IMR-90 (cell line): ENCODE data around the gene PANK4. TPM values are rescaled to one million over a fixed set of nuclear protein-coding genes. Genes with fewer than 3 reads are reported as not detected.

Experiments
- ATAC-seq: fragments of 200-7000 bp; cut with Tn5 transposase; 2 replicates; pipeline ENCODE4 v1.9.1; 2020; ENCODE audit warnings: low read depth, mild to moderate bottlenecking, moderate library complexity
- BruUV-seq: library from RNA; stranded (reverse); fragments of 400-500 nt; replicated peaks from 2 replicates; lab custom pipeline; 2021; lab: Mats Ljungman, UMichigan
- CTCF ChIA-PET: fragments of 300-600 bp; formaldehyde crosslinking; extraction: SDS; loops from one replicate; lab custom pipeline; 2021; ENCODE audit warnings: antibody characterized with exemption; lab: Yijun Ruan, JAX
- POLR2A ChIA-PET: fragments of 300-600 bp; sonication (Branson Sonifier 250); formaldehyde crosslinking; loops from one replicate; lab custom pipeline; 2022; ENCODE audit warnings: antibody characterized with exemption; ENCODE audit not compliant: unreplicated experiment; lab: Charles Lee
- DNase-seq: peaks from one replicate; pipeline ENCODE4 v3.0.0; 2013
- H2AFZ ChIP-seq: replicated peaks from 2 replicates; pipeline ENCODE3; 2013; ENCODE audit warnings: low read length, mild to moderate bottlenecking; ENCODE audit not compliant: poor library complexity
- H2AK5ac ChIP-seq: 2 replicates; pipeline ENCODE4 v1.6.1; 2013; ENCODE audit warnings: low read depth, low read length, inconsistent platforms
- H2AK9ac ChIP-seq: replicated peaks from 2 replicates; pipeline ENCODE3; 2013; ENCODE audit warnings: mild to moderate bottlenecking, low read depth, low read length, moderate library complexity; ENCODE audit not compliant: poor library complexity
- H2BK120ac ChIP-seq: 2 replicates; pipeline ENCODE4 v1.6.1; 2013; ENCODE audit warnings: low read depth, low read length, inconsistent platforms
- H2BK15ac ChIP-seq: 3 replicates; pipeline ENCODE4 v1.6.1; 2013; ENCODE audit warnings: low read depth, low read length, inconsistent platforms
- H2BK20ac ChIP-seq: 2 replicates; pipeline ENCODE4 v1.6.1; 2013; ENCODE audit warnings: low read depth, mild to moderate bottlenecking, inconsistent platforms, low read length, moderate library complexity
- H2BK5ac ChIP-seq: 2 replicates; pipeline ENCODE4 v1.6.1; 2013; ENCODE audit warnings: mild to moderate bottlenecking, low read depth, low read length, inconsistent platforms; ENCODE audit not compliant: poor library complexity, severe bottlenecking
- H3K14ac ChIP-seq: replicated peaks from 2 replicates; pipeline ENCODE4 v1.6.1; 2013; ENCODE audit warnings: low read depth, low read length, inconsistent platforms
- H3K18ac ChIP-seq: 2 replicates; pipeline ENCODE4 v1.6.1; 2013; ENCODE audit warnings: low read depth, low read length, control low read depth
- H3K23ac ChIP-seq: 2 replicates; pipeline ENCODE4 v1.6.1; 2013; ENCODE audit warnings: low read depth, low read length, inconsistent platforms
- H3K27ac ChIP-seq: 2 replicates; pipeline ENCODE4 v1.5.1; 2013; ENCODE audit warnings: mild to moderate bottlenecking, control low read depth, low read length; ENCODE audit not compliant: insufficient read depth
- H3K27me3 ChIP-seq: 2 replicates; pipeline ENCODE4 v1.6.1; 2013; ENCODE audit warnings: low read length; ENCODE audit not compliant: control insufficient read depth, insufficient read depth
- H3K36me3 ChIP-seq: 2 replicates; pipeline ENCODE4 v1.6.1; 2013; ENCODE audit warnings: low read length, mixed read lengths; ENCODE audit not compliant: control insufficient read depth, insufficient read depth
- H3K4ac ChIP-seq: 2 replicates; pipeline ENCODE4 v1.6.1; 2013; ENCODE audit warnings: low read depth, low read length, inconsistent platforms
- H3K4me1 ChIP-seq: 2 replicates; pipeline ENCODE4 v1.6.1; 2013; ENCODE audit warnings: low read length, mixed read lengths; ENCODE audit not compliant: control insufficient read depth, insufficient read depth
- H3K4me2 ChIP-seq: 2 replicates; pipeline ENCODE4 v1.6.1; 2013; ENCODE audit warnings: low read depth, mild to moderate bottlenecking, control low read depth, low read length, moderate library complexity
- H3K4me3 ChIP-seq: 2 replicates; pipeline ENCODE4 v1.5.1; 2013; ENCODE audit warnings: low read depth, mild to moderate bottlenecking, control low read depth, low read length, moderate library complexity; ENCODE audit not compliant: insufficient read depth
- H3K56ac ChIP-seq: 2 replicates; pipeline ENCODE4 v1.6.1; 2013; ENCODE audit warnings: low read length, inconsistent platforms; ENCODE audit not compliant: insufficient read depth; ENCODE audit errors: extremely low read depth
- H3K79me1 ChIP-seq, 2 experiments: 2 replicates each; pipeline ENCODE4 v1.6.1; 2013; ENCODE audit warnings: low read length in 2 of 2, inconsistent platforms in 1 of 2, low read depth in 1 of 2
- H3K9ac ChIP-seq: 2 replicates; pipeline ENCODE4 v1.6.1; 2013; ENCODE audit warnings: low read depth, low read length, control low read depth
- H3K9me1 ChIP-seq: 2 replicates; pipeline ENCODE4 v1.6.1; 2013; ENCODE audit warnings: low read length, inconsistent platforms; ENCODE audit not compliant: insufficient read depth
- H3K9me3 ChIP-seq: 2 replicates; pipeline ENCODE4 v1.6.1; 2013; ENCODE audit warnings: low read length; ENCODE audit not compliant: control insufficient read depth, insufficient read depth
- H4K20me1 ChIP-seq: 2 replicates; pipeline ENCODE4 v1.6.1; 2013; ENCODE audit warnings: low read length, inconsistent platforms; ENCODE audit not compliant: insufficient read depth
- H4K5ac ChIP-seq: 2 replicates; pipeline ENCODE4 v1.6.1; 2013; ENCODE audit warnings: mild to moderate bottlenecking, low read depth, low read length, control low read depth
- H4K8ac ChIP-seq, 2 experiments: 2 replicates each; pipeline ENCODE4 v1.6.1; 2013; ENCODE audit warnings: low read depth in 2 of 2, low read length in 2 of 2, control low read depth in 1 of 2, inconsistent platforms in 1 of 2
- H4K91ac ChIP-seq: 2 replicates; pipeline ENCODE4 v1.6.1; 2013; ENCODE audit warnings: low read depth, low read length, inconsistent platforms; ENCODE audit not compliant: insufficient read depth
- BHLHE40 ChIP-seq: fragments of 150-350 bp; IDR thresholded peaks from 2 replicates; pipeline ENCODE4 v1.6.1; 2016; ENCODE audit warnings: mild to moderate bottlenecking, low read depth, low read length
- CEBPB ChIP-seq: IDR thresholded peaks from 2 replicates; pipeline ENCODE4 v1.6.1; 2012; ENCODE audit warnings: low read depth, low read length, improper control_type of control experiment
- CHD1 ChIP-seq: IDR thresholded peaks from 2 replicates; pipeline ENCODE4 v1.6.1; 2012; ENCODE audit warnings: low read depth, low read length, improper control_type of control experiment
- FOS ChIP-seq: fragments of 150-350 bp; IDR thresholded peaks from 2 replicates; pipeline ENCODE4 v1.6.1; 2016; ENCODE audit warnings: low read depth, low read length
- MAFK ChIP-seq: IDR thresholded peaks from 2 replicates; pipeline ENCODE4 v1.6.1; 2012; ENCODE audit warnings: low read depth, low read length, improper control_type of control experiment
- MAZ ChIP-seq: IDR thresholded peaks from 2 replicates; pipeline ENCODE4 v1.6.1; 2012; ENCODE audit warnings: low read depth, mild to moderate bottlenecking, low read length, improper control_type of control experiment, moderate library complexity, borderline replicate concordance
- MXI1 ChIP-seq: IDR thresholded peaks from 2 replicates; pipeline ENCODE4 v1.6.1; 2012; ENCODE audit warnings: low read depth, mild to moderate bottlenecking, low read length, moderate library complexity, borderline replicate concordance
- NFE2L2 ChIP-seq: fragments of 150-350 bp; IDR thresholded peaks from 2 replicates; pipeline ENCODE4 v1.6.1; 2016; ENCODE audit warnings: low read depth, mild to moderate bottlenecking, low read length
- POLR2A ChIP-seq: IDR thresholded peaks from 2 replicates; pipeline ENCODE4 v1.6.1; 2012; ENCODE audit warnings: mild to moderate bottlenecking, low read depth, low read length
- RCOR1 ChIP-seq: IDR thresholded peaks from 2 replicates; pipeline ENCODE4 v1.6.1; 2012; ENCODE audit warnings: mild to moderate bottlenecking, low read length, improper control_type of control experiment; ENCODE audit not compliant: insufficient replicate concordance
- RFX5 ChIP-seq: IDR thresholded peaks from 2 replicates; pipeline ENCODE4 v1.8.0; 2012; ENCODE audit warnings: low read depth, mild to moderate bottlenecking, low read length, moderate library complexity
- SMC3 ChIP-seq: fragments of 150-350 bp; IDR thresholded peaks from 2 replicates; pipeline ENCODE4 v1.6.1; 2016; ENCODE audit warnings: low read depth, mild to moderate bottlenecking, antibody characterized with exemption, low read length, moderate library complexity
- WGBS, 2 experiments: methylation state at CpG; one replicate each; pipeline versions ENCODE4 v1.1.5 to v1.1.7; 2013; ENCODE audit warnings: missing lambda C conversion rate in 2 of 2; ENCODE audit not compliant: insufficient read length in 1 of 2; ENCODE audit errors: extremely low coverage in 2 of 2; 5-methylcytosine and 5-hydroxymethylcytosine counted together
- dilution Hi-C: fragments of 300-500 bp; cut with HindIII; formaldehyde crosslinking; loops from one replicate; pipeline ENCODE4 v1.14.3; 2018; ENCODE audit warnings: low sequenced_read_pairs; ENCODE audit not compliant: unreplicated experiment
- in situ Hi-C: fragments of 300-500 bp; cut with MboI; formaldehyde crosslinking; loops from 3 replicates; pipeline ENCODE4 v1.14.3; 2019; ENCODE audit warnings: low sequenced_read_pairs, inconsistent platforms, mixed read lengths
- intact Hi-C: fragments of 100-400 bp; cut with micrococcal nuclease; formaldehyde crosslinking; loops from 2 replicates; pipeline ENCODE4 v1.10.0; 2022
- polyA plus RNA-seq, 3 experiments: library from polyadenylated mRNA; depleted of rRNA; stranded (reverse); fragments of >200 nt; gene quantifications; 2 replicates each; pipeline ENCODE4 v1.2.3, GENCODE V29; 2012; ENCODE audit warnings: low replicate concordance in 1 of 3
- total RNA-seq: library from RNA; depleted of rRNA; stranded (reverse); fragments of >200 nt; gene quantifications from 2 replicates; pipeline ENCODE4 v1.2.3, GENCODE V29; 2012
- TF ChIP-seq, protein P1 (sequence below): fragments of 150-350 bp; IDR thresholded peaks from 2 replicates; pipeline ENCODE4 v1.6.1; 2016; ENCODE audit warnings: low read depth, mild to moderate bottlenecking, low read length, moderate library complexity, borderline replicate concordance
- TF ChIP-seq, protein P2 (sequence below): fragments of 150-350 bp; IDR thresholded peaks from 2 replicates; pipeline ENCODE4 v1.6.1; 2017; ENCODE audit warnings: mild to moderate bottlenecking, antibody characterized with exemption, low read length, low read depth

The PANK4 gene
- total and polyA plus RNA-seq, 2 of the 4 experiments (the other 2 are of a cell fraction): 14.0 to 18.5 TPM

DNA sequence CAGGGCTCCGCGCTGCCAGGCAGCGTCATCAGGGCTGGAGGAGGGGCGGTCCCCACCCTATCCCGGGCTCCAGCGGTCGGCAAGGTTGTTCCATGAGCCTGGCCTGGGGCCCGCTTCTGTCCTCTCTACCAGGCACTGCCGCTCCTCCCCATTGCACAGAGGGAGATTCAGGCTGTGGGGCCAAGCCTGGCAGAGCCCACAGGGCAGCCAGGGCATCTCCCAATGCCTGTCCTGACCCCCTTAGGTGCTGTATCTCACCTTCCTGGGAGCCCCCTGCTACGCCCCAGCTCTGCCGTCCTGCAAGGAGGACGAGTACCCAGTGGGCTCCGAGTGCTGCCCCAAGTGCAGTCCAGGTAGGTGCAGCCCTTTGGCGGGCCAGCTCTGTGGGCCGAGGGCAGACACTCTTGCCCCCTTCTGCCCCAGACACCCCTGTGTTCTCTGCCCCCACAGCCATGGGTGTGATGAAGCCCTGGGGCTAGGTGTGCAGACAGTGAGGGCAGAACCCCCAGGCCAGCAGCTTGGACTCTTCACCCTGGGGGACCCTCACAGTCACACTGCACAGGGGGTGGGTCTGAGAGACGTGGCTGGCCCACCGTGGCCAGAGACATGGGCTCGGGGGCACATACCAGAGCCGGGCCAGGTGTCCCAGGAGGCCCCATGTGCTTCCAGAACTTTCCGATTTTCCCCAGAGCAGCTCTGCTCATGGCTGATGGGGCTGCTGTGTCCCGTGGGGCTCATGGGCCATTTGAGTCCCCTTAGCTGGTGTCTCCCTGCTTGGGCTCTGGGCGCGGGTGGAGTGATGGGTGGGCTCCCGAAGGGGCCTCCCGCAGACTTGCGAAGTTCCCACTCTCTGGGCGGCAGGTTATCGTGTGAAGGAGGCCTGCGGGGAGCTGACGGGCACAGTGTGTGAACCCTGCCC, 31.3 kb upstream of the PANK4 start:
- Histone ChIP-seq H4K91ac (no peak overlapping the region), H3K4me3 (no peak overlapping the region), H3K56ac (no peak overlapping the region), H3K27ac (no peak overlapping the region), H4K8ac (no peak overlapping the region), H3K79me1 (no peaks in the 10 kb centered on the region), H3K23ac (no peak overlapping the region), H2AK5ac (no peak overlapping the region), H3K4me2 (no peak overlapping the region), H3K18ac (no peak overlapping the region), H3K4me1 (no peaks in the 10 kb centered on the region), H3K27me3 (no peaks in the 10 kb centered on the region; the same call in 1 of the 2 replicates), H2AFZ (peak overlapping the region; percentile 51), H2BK20ac (no peak overlapping the region), H3K14ac (no peak overlapping the region), H2AK9ac (no peak overlapping the region), H3K9ac (no peak overlapping the region), H3K4ac (no peak overlapping the region), H2BK5ac (no peak overlapping the region), H4K5ac (no peak overlapping the region), H3K9me3 (no peaks in the 10 kb centered on the region), H3K9me1 (no peaks in the 10 kb centered on the region), H2BK120ac (no peak overlapping the region), H4K20me1 (no peaks in the 10 kb centered on the region), H2BK15ac (no peak overlapping the region), H3K36me3 (no peaks in the 10 kb centered on the region)
- dilution Hi-C loops: no loop called here
- in situ Hi-C loops: no loop called here
- 85% methylated on average over 12 of the region's 30 CpGs; no CpG with 5 or more reads in 1 of the 2 experiments for WGBS, 2 experiments
- ATAC-seq (no peak), DNase-seq (no peak)
- CTCF ChIA-PET: interaction anchor here (0.6 kb wide), 1 partner anchor 414 kb away, joined by 4 read pairs; no protein-coding TSS in a partner anchor
- POLR2A ChIA-PET: no interaction called here
- intact Hi-C loops: no loop called here
- BruUV-seq: no TSS peak
- TF ChIP-seq BHLHE40 (no peak), RFX5 (no peak), MAZ (no peak), MAFK (no peak), MXI1 (no peak), CHD1 (no peak), RCOR1 (no peak), FOS (no peak), POLR2A (no peak), CEBPB (no peak), NFE2L2 (no peak), SMC3 (no peak)
- TF ChIP-seq, protein P1, sequence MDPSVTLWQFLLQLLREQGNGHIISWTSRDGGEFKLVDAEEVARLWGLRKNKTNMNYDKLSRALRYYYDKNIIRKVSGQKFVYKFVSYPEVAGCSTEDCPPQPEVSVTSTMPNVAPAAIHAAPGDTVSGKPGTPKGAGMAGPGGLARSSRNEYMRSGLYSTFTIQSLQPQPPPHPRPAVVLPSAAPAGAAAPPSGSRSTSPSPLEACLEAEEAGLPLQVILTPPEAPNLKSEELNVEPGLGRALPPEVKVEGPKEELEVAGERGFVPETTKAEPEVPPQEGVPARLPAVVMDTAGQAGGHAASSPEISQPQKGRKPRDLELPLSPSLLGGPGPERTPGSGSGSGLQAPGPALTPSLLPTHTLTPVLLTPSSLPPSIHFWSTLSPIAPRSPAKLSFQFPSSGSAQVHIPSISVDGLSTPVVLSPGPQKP: no peak
- TF ChIP-seq, protein P2, sequence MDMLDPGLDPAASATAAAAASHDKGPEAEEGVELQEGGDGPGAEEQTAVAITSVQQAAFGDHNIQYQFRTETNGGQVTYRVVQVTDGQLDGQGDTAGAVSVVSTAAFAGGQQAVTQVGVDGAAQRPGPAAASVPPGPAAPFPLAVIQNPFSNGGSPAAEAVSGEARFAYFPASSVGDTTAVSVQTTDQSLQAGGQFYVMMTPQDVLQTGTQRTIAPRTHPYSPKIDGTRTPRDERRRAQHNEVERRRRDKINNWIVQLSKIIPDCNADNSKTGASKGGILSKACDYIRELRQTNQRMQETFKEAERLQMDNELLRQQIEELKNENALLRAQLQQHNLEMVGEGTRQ: no peak
